GM18508 (cell line): ENCODE results near the gene SGTA.

ENCODE experiments used
- ATAC-seq: cut with Tn5 transposase; IDR thresholded peaks from one replicate; pipeline ENCODE4 v1.9.1; 2021; ENCODE audit warnings: moderate number of reproducible peaks; ENCODE audit not compliant: insufficient read depth, unreplicated experiment

SGTA gene

GRCh38 chr19:2810141-2811091 is 27.3 kb upstream of the SGTA start:
- ATAC-seq = no peak

GRCh38 chr19:2809387-2810140 is 26.5 kb upstream of the SGTA start:
- ATAC-seq = no peak

GRCh38 chr19:2808129-2808941 is 25.3 kb upstream of the SGTA start:
- ATAC-seq = no peak

- ATAC-seq = no peak
Measured at GRCh38 chr19:2807379-2808128, 24.5 kb upstream of the SGTA start.

GRCh38 chr19:2806736-2807378 is 23.8 kb upstream of the SGTA start:
- ATAC-seq = no peak

- ATAC-seq = no peak
Measured at GRCh38 chr19:2805991-2806649, 23.0 kb upstream of the SGTA start.

- no peak for ATAC-seq
Measured at GRCh38 chr19:2805261-2805900, 22.3 kb upstream of the SGTA start.

GRCh38 chr19:2804156-2805004 is 21.3 kb upstream of the SGTA start:
- no peak for ATAC-seq

- no peak for ATAC-seq
Measured at GRCh38 chr19:2803486-2804155, 20.5 kb upstream of the SGTA start.

GRCh38 chr19:2802826-2803225 is 19.8 kb upstream of the SGTA start:
- no peak for ATAC-seq

- no peak for ATAC-seq
Measured at GRCh38 chr19:2800506-2800905, 17.4 kb upstream of the SGTA start.

GRCh38 chr19:2799273-2800020 is 16.4 kb upstream of the SGTA start:
- ATAC-seq = no peak

- no peak for ATAC-seq
Measured at GRCh38 chr19:2798733-2799132, 15.7 kb upstream of the SGTA start.

- ATAC-seq = no peak
Measured at GRCh38 chr19:2798158-2798685, 15.1 kb upstream of the SGTA start.

GRCh38 chr19:2797280-2797679 is 14.2 kb upstream of the SGTA start:
- no peak for ATAC-seq

GRCh38 chr19:2796659-2797266 is 13.7 kb upstream of the SGTA start:
- ATAC-seq = no peak
